ENCODE measurements around the gene PRELP.

The PRELP gene

DNA sequence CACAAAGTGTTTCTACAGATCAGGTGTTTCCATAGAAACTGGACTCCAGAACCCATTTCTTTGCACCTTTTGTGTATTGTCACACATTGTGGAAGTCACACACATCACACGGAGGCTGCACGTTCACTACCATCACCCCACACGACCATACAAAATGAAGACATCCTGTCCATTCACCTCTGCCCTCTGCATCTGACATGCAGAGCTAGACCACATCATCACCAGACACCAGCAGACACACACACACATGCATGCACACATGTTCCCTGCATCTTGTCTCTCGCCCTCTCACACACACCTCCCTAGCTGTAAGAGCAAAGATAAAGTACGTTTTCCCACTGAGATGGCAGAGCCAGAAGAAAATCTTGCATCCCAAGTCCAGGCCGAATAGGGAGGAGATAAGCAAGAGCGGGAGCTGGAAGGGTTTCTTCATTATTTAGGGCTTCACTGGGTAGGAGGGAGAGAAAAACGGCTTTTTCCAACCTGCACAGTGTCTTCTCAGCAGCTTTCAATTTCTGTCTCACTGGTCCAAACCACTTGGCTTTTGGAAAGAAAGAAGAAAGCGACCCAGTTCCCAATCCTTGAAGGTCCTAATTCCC lies 709 bp downstream of the PRELP start:
- H3K4me3 ChIP-seq (ENCODE audit: low read depth, low read length), result no peak overlapping the region
- TF ChIP-seq, protein P1, sequence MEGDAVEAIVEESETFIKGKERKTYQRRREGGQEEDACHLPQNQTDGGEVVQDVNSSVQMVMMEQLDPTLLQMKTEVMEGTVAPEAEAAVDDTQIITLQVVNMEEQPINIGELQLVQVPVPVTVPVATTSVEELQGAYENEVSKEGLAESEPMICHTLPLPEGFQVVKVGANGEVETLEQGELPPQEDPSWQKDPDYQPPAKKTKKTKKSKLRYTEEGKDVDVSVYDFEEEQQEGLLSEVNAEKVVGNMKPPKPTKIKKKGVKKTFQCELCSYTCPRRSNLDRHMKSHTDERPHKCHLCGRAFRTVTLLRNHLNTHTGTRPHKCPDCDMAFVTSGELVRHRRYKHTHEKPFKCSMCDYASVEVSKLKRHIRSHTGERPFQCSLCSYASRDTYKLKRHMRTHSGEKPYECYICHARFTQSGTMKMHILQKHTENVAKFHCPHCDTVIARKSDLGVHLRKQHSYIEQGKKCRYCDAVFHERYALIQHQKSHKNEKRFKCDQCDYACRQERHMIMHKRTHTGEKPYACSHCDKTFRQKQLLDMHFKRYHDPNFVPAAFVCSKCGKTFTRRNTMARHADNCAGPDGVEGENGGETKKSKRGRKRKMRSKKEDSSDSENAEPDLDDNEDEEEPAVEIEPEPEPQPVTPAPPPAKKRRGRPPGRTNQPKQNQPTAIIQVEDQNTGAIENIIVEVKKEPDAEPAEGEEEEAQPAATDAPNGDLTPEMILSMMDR (IDR thresholded peaks at IDR 0.05; ENCODE audit: borderline replicate concordance, insufficient read depth, low read depth, low read length), result no peak

DNA sequence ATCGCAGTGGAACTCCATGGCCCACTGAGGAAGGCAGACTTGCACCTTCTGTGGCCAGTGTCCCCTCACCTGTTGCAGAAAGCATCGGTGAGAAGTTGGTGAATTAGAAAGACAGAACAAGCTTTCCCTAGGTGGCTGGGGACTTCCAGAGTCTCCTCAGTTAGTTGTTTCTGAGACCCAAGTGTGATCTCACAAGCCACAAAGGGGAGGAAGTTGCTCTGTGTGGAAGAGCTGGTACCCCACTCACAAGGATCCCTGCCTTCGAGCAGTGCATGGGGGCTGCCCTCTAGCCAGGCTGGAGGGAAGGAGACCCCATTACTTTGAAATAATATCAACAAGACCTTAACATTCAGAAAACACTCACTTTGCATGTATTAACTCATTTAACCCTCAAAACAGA lies 2.1 kb downstream of the PRELP start:
- TF ChIP-seq, protein P1 (IDR thresholded peaks at IDR 0.05; ENCODE audit: borderline replicate concordance, insufficient read depth, low read depth, low read length), result no peak
- H3K4me3 ChIP-seq (ENCODE audit: low read depth, low read length), result no peak overlapping the region

DNA sequence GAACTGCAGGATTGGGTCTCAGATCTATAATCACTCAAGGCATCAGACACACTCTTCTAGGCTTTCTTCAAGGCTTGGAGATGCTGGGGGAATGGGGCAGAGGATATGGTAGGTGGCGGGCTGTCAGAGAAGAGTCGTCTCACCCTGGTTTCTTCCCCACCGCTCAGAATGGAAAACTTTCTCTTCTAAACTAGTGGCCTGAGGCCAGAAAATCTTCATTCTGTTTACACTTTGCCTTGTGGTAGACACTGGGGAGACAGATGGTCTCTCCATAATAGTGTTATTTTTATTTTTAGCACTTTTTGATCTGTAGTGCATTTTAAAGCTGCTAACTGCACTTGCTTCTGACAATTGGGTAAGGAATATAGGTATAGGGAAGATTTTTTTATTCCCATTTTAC lies 2.6 kb downstream of the PRELP start:
- TF ChIP-seq, protein P1 (IDR thresholded peaks at IDR 0.05; ENCODE audit: borderline replicate concordance, insufficient read depth, low read depth, low read length), result no peak
- H3K4me3 ChIP-seq (ENCODE audit: low read depth, low read length), result no peak overlapping the region

DNA sequence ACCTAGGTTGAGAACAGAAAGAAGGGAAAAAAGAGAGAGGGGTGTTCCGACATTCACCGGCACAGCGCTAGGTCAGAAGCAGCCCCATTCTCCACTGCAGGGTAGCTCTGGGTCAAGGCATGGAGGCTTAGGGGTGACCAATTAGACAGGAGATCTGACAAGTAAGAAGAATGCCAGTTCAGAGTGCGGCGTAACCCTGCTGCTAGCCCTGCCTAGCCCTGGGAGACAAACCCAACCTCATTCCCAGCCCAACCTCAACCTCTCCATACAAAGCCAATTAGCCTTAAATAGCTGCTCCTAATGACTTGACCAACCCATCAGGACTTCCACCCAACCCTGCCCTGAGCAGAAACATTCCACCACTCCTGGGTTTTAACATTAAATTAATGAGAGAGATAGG lies 3.4 kb downstream of the PRELP start:
- TF ChIP-seq, protein P1 (IDR thresholded peaks at IDR 0.05; ENCODE audit: borderline replicate concordance, insufficient read depth, low read depth, low read length), result no peak
- no peak overlapping the region for H3K4me3 ChIP-seq (ENCODE audit: low read depth, low read length)

DNA sequence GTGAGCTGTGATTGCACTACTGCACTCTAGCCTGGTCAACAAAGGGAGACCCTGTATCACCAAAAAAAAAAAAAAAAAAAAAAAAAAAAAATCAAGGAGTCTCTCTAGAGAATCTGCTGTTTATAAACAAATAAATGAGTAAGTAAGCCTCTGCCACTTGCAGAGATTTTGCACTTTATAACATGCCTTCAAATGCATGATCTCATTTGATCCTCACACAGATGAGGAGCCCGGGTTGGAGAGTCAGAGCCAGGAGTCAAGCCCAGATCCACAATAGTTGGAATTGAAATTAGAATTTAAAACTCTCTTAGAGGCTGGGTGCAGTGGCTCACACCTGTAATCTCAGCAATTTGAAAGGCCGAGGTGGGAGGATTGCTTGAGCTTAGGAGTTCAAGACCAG lies 4.0 kb downstream of the PRELP start:
- TF ChIP-seq, protein P1 (IDR thresholded peaks at IDR 0.05; ENCODE audit: borderline replicate concordance, insufficient read depth, low read depth, low read length), result no peak

DNA sequence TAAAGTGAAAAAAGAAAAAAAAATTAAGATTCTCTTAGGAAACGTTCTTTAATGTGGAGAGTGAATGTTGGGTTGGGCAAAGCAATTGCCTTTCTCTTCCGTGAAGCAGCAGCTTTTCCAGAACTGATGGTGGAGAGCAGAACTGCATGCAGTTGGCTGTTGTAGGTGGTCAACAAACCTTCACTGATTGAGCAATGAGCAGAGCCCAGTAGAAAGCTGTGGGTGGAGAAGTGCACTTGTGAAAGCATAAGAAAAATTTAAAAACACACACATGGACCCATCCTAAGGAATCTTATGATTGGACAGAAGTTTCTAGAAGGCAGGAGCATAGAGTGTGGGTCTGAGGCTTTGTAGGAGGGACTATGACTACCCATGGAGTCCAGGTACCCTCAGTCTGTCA lies 4.5 kb downstream of the PRELP start:
- TF ChIP-seq, protein P1 (IDR thresholded peaks at IDR 0.05; ENCODE audit: borderline replicate concordance, insufficient read depth, low read depth, low read length), result no peak
- no peak overlapping the region for H3K4me3 ChIP-seq (ENCODE audit: low read depth, low read length)

More for the DNA sequence above, 4.0 kb downstream of the PRELP start:
- H3K4me3 ChIP-seq (ENCODE audit: low read depth, low read length), result no peak overlapping the region

DNA sequence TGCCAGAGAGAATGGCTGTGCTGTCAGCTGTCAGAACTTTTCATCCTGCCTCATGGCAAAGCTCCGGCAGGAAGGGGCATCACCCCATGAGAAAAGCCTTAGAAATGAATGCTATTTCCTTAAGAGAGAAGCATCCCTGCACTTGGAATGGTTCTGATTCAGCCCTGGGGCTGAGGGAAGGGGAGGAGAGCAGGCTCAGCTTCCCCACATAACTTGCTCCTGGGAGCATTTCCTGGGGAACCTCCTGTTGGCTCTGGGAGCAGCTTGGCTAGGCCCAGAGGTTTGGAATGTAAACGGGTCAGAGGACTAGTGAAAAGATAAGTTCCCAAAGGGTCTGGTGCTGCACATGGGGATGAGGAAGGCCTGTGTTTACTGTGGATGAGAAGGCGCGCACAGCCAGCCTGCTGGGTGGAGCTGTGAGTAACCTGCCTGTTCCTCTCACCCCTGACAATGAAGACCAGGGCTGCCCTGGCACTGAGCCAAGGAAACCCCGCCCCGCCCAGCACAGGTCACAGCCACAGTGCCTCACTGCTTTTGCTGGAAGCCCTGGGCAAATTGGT lies 5.0 kb downstream of the PRELP start:
- no peak overlapping the region for H3K4me3 ChIP-seq (ENCODE audit: low read depth, low read length)
- TF ChIP-seq, protein P1 (IDR thresholded peaks at IDR 0.05; ENCODE audit: borderline replicate concordance, insufficient read depth, low read depth, low read length), result no peak
